Kasumi-1 (cell line): ENCODE data around the gene TRIO.
"Not testable (repeated sequence)": the region's sequence is repeated elsewhere in the genome, so short reads cannot be mapped to it uniquely, and the experiment has no call there.

ENCODE experiments used
- DNase-seq, 2 experiments: peaks; one replicate each; lab custom pipeline; 2025; lab: John Stamatoyannopoulos, UW

TRIO gene

GRCh38 chr5:14415024-14415697 is 272.0 kb downstream of the TRIO start:
- no peak for DNase-seq

GRCh38 chr5:14415698-14416074 is 272.5 kb downstream of the TRIO start:
- no peak for DNase-seq

GRCh38 chr5:14416621-14417275 is 273.6 kb downstream of the TRIO start:
- no peak for DNase-seq

GRCh38 chr5:14417276-14417730 is 274.2 kb downstream of the TRIO start:
- DNase-seq = no peak

GRCh38 chr5:14417792-14418765 is 274.9 kb downstream of the TRIO start:
- DNase-seq = no peak

- DNase-seq = no peak
Measured at GRCh38 chr5:14419686-14420085, 276.5 kb downstream of the TRIO start.

- no peak for DNase-seq
Measured at GRCh38 chr5:14420101-14420811, 277.1 kb downstream of the TRIO start.

- DNase-seq = no peak
Measured at GRCh38 chr5:14421851-14422250, 278.7 kb downstream of the TRIO start.

- DNase-seq = no peak
Measured at GRCh38 chr5:14424011-14424685, 281.0 kb downstream of the TRIO start.

GRCh38 chr5:14425559-14425958 is 282.4 kb downstream of the TRIO start:
- DNase-seq = no peak

- DNase-seq = no peak
Measured at GRCh38 chr5:14426521-14426920, 283.4 kb downstream of the TRIO start.

GRCh38 chr5:14428302-14429081 is 285.4 kb downstream of the TRIO start:
- no peak for DNase-seq

- DNase-seq = no peak
Measured at GRCh38 chr5:14429101-14430050, 286.2 kb downstream of the TRIO start.

- DNase-seq = no peak
Measured at GRCh38 chr5:14431534-14431933, 288.4 kb downstream of the TRIO start.

- no peak for DNase-seq
Measured at GRCh38 chr5:14432931-14433589, 289.9 kb downstream of the TRIO start.

- no peak for DNase-seq
Measured at GRCh38 chr5:14435481-14435880, 292.3 kb downstream of the TRIO start.

- not testable (repeated sequence) for DNase-seq
Measured at GRCh38 chr5:14436122-14436521, 293.0 kb downstream of the TRIO start.

GRCh38 chr5:14436801-14437542 is 293.8 kb downstream of the TRIO start:
- DNase-seq = no peak
